Measurements from ENCODE around the gene MRGPRG.
"Not testable (repeated sequence)": the region's sequence is repeated elsewhere in the genome, so short reads cannot be mapped to it uniquely, and the experiment has no call there.

The MRGPRG gene

DNA sequence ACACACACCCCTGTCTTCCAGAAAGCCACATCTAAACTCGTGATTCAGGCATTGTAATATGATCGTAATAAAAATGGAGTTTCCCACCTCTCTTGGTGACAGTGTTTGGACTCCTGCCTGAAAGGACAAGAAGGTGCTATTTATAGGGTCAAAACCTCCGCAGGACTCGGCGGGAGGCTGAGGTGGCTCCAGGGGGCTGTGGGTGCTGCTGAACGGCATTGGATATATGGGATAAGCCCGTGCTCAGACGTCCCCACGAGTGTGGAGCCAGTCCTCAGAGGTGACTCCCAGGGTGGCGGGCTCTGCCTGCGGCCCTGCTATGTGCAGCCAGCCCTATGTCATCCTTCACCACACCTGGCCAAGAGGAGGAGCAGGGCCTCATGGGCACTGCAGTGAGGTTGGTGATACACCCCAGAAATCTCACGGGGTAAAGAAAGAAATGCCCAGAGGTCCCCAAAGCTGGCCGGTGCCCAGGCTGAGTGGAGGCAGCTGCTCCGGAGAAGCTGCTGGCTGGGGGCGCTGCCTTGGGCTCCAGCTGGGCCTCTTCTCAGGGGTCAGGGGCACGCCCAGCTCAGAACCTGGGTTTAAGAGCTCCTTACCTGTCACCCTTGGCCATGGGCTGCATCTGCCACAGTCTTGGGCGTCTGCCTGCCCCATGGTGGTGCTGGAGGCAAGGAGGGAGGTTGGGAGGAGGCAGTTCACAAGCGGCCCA, 48.4 kb downstream of the MRGPRG start:
- H3K4me3 ChIP-seq (ENCODE audit: low read depth, low read length) = no peak overlapping the region
- TF ChIP-seq, protein P1, sequence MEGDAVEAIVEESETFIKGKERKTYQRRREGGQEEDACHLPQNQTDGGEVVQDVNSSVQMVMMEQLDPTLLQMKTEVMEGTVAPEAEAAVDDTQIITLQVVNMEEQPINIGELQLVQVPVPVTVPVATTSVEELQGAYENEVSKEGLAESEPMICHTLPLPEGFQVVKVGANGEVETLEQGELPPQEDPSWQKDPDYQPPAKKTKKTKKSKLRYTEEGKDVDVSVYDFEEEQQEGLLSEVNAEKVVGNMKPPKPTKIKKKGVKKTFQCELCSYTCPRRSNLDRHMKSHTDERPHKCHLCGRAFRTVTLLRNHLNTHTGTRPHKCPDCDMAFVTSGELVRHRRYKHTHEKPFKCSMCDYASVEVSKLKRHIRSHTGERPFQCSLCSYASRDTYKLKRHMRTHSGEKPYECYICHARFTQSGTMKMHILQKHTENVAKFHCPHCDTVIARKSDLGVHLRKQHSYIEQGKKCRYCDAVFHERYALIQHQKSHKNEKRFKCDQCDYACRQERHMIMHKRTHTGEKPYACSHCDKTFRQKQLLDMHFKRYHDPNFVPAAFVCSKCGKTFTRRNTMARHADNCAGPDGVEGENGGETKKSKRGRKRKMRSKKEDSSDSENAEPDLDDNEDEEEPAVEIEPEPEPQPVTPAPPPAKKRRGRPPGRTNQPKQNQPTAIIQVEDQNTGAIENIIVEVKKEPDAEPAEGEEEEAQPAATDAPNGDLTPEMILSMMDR (IDR thresholded peaks at IDR 0.05; ENCODE audit: low read depth, low read length, missing control alignments) = no peak
- DNase-seq (ENCODE audit: low read depth) = no peak

DNA sequence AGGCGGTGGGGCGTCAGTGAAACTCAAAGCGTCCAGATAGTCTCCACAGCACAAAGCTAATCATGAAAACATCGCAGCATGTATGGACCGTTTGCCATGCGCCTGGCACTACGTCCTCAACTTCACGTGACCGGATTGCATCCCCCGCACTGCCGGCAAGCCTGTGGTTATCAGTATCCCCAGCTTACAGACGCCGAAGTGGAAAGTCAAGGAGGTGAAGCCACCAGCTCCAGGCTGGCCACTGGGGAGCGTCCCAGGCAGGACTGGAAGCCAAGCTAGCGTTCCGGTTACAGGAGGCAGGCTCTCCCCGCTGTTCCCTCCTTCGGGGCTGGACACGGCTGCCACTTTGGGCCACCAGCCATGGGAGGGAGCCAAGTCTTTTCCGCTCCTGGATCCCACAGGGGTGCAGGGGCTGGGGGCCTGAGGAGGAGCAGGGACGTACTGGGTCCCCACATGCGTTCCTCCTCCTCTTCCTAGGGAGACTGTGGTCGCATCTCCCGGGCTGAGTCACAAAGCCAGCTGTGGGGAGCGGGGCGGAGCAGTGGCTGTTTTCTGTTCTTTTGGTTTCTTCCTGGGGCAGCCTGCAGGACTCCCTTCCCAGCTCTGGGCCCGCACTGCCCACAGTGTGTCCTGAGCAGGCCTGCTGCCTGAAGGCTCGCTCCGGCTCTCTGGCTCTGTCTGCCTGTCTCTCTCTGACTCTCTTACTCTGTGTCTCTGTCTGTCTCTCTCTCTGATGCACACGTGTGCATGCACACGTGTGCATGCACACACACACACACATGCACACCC, 49.2 kb downstream of the MRGPRG start:
- DNase-seq (ENCODE audit: low read depth) = no peak
- no peak overlapping the region for H3K4me3 ChIP-seq (ENCODE audit: low read depth, low read length)
- TF ChIP-seq, protein P1 (IDR thresholded peaks at IDR 0.05; ENCODE audit: low read depth, low read length, missing control alignments) = no peak

DNA sequence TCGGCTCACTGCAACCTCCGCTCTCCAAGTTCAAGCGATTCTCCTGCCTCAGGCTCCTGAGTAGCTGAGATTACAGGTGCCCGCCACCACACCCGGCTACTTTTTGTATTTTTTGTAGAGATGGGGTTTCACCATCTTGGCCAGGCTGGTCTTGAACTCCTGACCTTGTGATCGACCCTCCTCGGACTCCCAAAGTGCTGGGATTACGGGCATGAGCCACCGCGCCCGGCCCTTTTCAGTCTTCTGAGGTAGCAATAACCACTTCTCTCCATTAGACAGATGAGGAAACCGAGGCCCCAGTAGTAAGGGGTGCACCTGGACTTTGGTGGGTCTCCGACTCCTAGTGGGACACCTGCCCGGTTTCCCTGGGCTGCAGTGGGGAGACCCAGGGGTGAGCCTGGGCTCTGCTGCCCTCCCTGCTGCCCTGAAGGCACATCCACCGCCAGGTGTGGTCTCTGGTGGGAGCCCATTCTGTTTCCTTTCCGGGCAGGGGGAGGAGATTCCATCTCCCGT, 49.8 kb downstream of the MRGPRG start:
- H3K4me3 ChIP-seq (ENCODE audit: low read depth, low read length); DNase-seq (ENCODE audit: low read depth): not testable (repeated sequence)

All from GM12864 (cell line).